Parathyroid adenoma (tissue), 2 donors: Measurements from ENCODE around the gene CD44.

Experiments
- H2AFZ ChIP-seq: fragments of 300-600 bp; sonication (generic); one replicate; pipeline ENCODE4 v1.7.0; 2017; ENCODE audit warnings: antibody characterized with exemption, mild to moderate bottlenecking
- H3K27ac ChIP-seq: fragments of 300-600 bp; sonication (generic); one replicate; pipeline ENCODE4 v1.7.0; 2017
- H3K27me3 ChIP-seq: fragments of 300-600 bp; sonication (generic); one replicate; pipeline ENCODE4 v1.7.0; 2017; ENCODE audit warnings: low read length; ENCODE audit not compliant: control insufficient read depth, insufficient read depth
- H3K36me3 ChIP-seq: fragments of 300-600 bp; sonication (generic); one replicate; pipeline ENCODE4 v1.7.0; 2017; ENCODE audit warnings: low read length; ENCODE audit not compliant: control insufficient read depth, insufficient read depth
- H3K4me1 ChIP-seq: fragments of 300-600 bp; sonication (generic); one replicate; pipeline ENCODE4 v1.7.0; 2017; ENCODE audit warnings: control low read depth
- H3K4me2 ChIP-seq: fragments of 300-600 bp; sonication (generic); one replicate; pipeline ENCODE4 v1.7.0; 2017; ENCODE audit warnings: low read length
- H3K4me3 ChIP-seq: fragments of 300-600 bp; sonication (generic); one replicate; pipeline ENCODE4 v1.7.0; 2017; ENCODE audit warnings: low read depth, low read length
- H3K79me2 ChIP-seq: fragments of 300-600 bp; sonication (generic); one replicate; pipeline ENCODE4 v1.7.0; 2017; ENCODE audit warnings: control low read depth
- H3K9ac ChIP-seq: fragments of 300-600 bp; sonication (generic); one replicate; pipeline ENCODE4 v1.7.0; 2017; ENCODE audit warnings: mild to moderate bottlenecking
- H3K9me3 ChIP-seq: fragments of 300-600 bp; sonication (generic); one replicate; pipeline ENCODE4 v1.7.0; 2017; ENCODE audit warnings: low read length; ENCODE audit not compliant: control insufficient read depth
- TF ChIP-seq, protein P1 (sequence below): fragments of 300-600 bp; sonication (generic); IDR thresholded peaks from one replicate; pipeline ENCODE4 v1.7.0; 2017; ENCODE audit warnings: antibody characterized with exemption, mild to moderate bottlenecking
- donor health status: primary hyperparathyroidism.

Gene CD44

GRCh38 chr11:35122308-35122707 is 16.7 kb upstream of the CD44 start:
- no peak overlapping the region for H3K27ac ChIP-seq
- TF ChIP-seq, protein P1, sequence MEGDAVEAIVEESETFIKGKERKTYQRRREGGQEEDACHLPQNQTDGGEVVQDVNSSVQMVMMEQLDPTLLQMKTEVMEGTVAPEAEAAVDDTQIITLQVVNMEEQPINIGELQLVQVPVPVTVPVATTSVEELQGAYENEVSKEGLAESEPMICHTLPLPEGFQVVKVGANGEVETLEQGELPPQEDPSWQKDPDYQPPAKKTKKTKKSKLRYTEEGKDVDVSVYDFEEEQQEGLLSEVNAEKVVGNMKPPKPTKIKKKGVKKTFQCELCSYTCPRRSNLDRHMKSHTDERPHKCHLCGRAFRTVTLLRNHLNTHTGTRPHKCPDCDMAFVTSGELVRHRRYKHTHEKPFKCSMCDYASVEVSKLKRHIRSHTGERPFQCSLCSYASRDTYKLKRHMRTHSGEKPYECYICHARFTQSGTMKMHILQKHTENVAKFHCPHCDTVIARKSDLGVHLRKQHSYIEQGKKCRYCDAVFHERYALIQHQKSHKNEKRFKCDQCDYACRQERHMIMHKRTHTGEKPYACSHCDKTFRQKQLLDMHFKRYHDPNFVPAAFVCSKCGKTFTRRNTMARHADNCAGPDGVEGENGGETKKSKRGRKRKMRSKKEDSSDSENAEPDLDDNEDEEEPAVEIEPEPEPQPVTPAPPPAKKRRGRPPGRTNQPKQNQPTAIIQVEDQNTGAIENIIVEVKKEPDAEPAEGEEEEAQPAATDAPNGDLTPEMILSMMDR, result no peak

GRCh38 chr11:35126000-35126878 is 12.7 kb upstream of the CD44 start:
- Histone ChIP-seq H3K4me1 (no peaks in the 10 kb centered on the region), H3K4me2 (no peak overlapping the region), H3K36me3 (no peaks in the 10 kb centered on the region), H3K9ac (no peak overlapping the region), H3K27ac (no peak overlapping the region), H2AFZ (no peak overlapping the region), H3K9me3 (no peaks in the 10 kb centered on the region), H3K4me3 (no peak overlapping the region), H3K27me3 (no peaks in the 10 kb centered on the region), H3K79me2 (no peaks in the 10 kb centered on the region)
- TF ChIP-seq, protein P1, result no peak

More at GRCh38 chr11:35122308-35122707, 16.7 kb upstream of the CD44 start:
- H3K36me3 ChIP-seq, result no peaks in the 10 kb centered on the region
- no peaks in the 10 kb centered on the region for H3K4me1 ChIP-seq
- no peak overlapping the region for H3K4me2 ChIP-seq
- H3K9ac ChIP-seq, result no peak overlapping the region
- no peak overlapping the region for H2AFZ ChIP-seq
- no peaks in the 10 kb centered on the region for H3K79me2 ChIP-seq
- H3K9me3 ChIP-seq, result no peaks in the 10 kb centered on the region
- no peaks in the 10 kb centered on the region for H3K27me3 ChIP-seq
- no peak overlapping the region for H3K4me3 ChIP-seq

- no peaks in the 10 kb centered on the region for H3K79me2 ChIP-seq
- no peaks in the 10 kb centered on the region for H3K36me3 ChIP-seq
- H3K27ac ChIP-seq, result no peak overlapping the region
- TF ChIP-seq, protein P1, result no peak
- H3K27me3 ChIP-seq, result no peaks in the 10 kb centered on the region
- no peak overlapping the region for H2AFZ ChIP-seq
- H3K9ac ChIP-seq, result no peak overlapping the region
- no peaks in the 10 kb centered on the region for H3K4me1 ChIP-seq
- H3K9me3 ChIP-seq, result no peaks in the 10 kb centered on the region
- H3K4me2 ChIP-seq, result no peak overlapping the region
- no peak overlapping the region for H3K4me3 ChIP-seq
Measured at GRCh38 chr11:35126879-35127581, 11.9 kb upstream of the CD44 start.

GRCh38 chr11:35127619-35128018 is 11.4 kb upstream of the CD44 start:
- Histone ChIP-seq H3K9me3 (no peaks in the 10 kb centered on the region), H3K9ac (no peak overlapping the region), H3K27me3 (no peaks in the 10 kb centered on the region), H3K36me3 (no peaks in the 10 kb centered on the region), H3K4me3 (no peak overlapping the region), H3K4me1 (no peaks in the 10 kb centered on the region), H3K4me2 (no peak overlapping the region), H3K27ac (no peak overlapping the region), H3K79me2 (no peaks in the 10 kb centered on the region), H2AFZ (no peak overlapping the region)
- TF ChIP-seq, protein P1, result no peak
